Stimulated activated CD4-positive, alpha-beta T cell treated with anti-CD3 and anti-CD28 coated beads, Interleukin-1b, Interleukin-23, amount 100 ng/mL, for 4 hours (primary cell): ENCODE results near the gene TERT.

Experiments
- DNase-seq, 2 donors: peaks; one replicate each; pipeline ENCODE4 v3.0.0-alpha.2; 2020; ENCODE audit warnings: low read depth in 2 of 2

The TERT gene

DNA sequence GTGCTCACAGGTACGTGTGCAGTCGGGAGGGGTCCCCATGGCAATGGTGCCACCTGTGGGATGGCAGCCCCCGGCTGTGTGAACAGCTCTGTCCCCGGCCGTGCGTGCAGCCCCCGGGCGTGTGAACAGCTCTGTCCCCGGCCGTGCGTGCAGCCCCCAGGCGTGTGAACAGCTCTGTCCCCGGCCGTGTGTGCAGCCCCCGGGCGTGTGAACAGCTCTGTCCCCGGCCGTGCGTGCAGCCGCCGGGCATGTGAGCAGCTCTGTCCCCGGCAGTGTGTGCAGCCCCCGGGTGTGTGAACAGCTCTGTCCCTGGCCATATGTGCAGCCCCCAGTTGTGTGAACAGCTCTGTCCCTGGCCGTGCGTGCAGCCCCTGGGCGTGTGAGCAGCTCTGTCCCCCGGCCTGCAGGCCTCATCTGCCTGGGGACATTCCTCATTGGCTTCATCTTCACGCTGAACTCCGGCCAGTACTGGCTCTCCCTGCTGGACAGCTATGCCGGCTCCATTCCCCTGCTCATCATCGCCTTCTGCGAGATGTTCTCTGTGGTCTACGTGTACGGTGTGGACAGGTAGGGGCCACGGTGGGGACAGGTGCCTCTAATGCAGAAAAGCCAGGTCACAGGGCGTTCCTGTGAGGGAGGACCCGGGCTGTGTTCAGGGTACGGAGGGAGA, 75.6 kb downstream of the TERT start:
- DNase-seq: no peak

GRCh38 chr5:1218351-1219080, 76.4 kb downstream of the TERT start:
- DNase-seq: no peak

- no peak for DNase-seq
These were observed 77.2 kb downstream of the TERT start for GRCh38 chr5:1217596-1218206.

DNA sequence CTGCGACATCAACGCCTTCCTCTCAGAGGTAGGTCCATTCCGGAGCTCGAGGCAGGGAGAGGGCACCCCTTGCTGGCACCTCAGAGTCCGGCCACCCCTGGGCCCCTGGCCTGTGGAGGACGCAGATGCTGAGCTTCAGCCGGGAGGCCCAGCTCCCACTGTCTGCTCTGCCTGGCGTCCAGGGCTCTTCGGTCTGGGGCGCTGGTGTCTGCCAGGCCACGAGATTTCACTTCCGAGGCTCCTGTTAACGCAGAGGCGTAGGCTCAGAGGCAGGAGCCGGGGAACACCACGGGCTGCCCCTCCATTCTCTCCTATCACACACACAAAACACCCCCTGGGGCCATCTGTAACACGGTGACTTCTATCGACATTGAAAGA, 78.0 kb downstream of the TERT start:
- no peak for DNase-seq

GRCh38 chr5:1216211-1216917, 78.5 kb downstream of the TERT start:
- no peak for DNase-seq

DNA sequence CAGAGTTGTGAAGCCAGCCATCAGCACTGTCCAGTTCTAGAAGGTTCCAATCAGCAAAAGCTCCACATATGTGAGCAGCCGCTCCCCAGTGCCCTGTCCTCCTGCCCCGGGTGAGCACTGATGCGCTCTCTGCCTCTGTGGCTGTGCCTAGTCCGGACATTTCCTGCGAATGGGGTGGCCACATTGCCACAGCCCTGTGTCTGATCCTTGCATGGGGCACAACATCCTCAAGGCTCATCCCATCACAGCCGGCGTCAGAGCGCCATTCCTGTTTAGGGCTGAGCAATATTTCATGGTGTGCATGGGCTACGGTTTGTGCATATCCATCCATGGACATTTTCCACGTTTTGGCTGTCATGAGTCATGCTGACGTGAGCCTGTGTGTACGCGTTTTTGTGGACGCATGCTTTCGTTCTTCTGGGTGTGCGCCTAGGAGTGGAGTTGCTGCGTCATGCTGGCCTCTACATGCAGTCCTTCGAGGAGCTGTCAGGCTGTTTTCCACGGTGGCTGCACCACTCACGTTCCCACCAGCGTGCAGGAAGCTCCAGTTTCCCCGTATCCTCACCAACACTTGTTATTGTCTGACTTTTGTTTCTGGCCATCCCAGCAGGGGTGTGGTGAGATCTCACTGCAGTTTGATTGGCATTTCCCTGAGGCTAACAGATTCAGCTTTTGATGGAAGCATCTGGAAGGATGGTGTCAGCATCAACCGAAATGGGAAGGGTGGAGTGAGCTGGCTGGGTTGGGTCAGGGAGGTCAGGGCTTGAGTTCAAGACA, 79.4 kb downstream of the TERT start:
- DNase-seq: no peak

- DNase-seq: no peak
These were observed 80.0 kb downstream of the TERT start for GRCh38 chr5:1214936-1215220.

- DNase-seq: no peak
These were observed 80.5 kb downstream of the TERT start for GRCh38 chr5:1214163-1214935.

DNA sequence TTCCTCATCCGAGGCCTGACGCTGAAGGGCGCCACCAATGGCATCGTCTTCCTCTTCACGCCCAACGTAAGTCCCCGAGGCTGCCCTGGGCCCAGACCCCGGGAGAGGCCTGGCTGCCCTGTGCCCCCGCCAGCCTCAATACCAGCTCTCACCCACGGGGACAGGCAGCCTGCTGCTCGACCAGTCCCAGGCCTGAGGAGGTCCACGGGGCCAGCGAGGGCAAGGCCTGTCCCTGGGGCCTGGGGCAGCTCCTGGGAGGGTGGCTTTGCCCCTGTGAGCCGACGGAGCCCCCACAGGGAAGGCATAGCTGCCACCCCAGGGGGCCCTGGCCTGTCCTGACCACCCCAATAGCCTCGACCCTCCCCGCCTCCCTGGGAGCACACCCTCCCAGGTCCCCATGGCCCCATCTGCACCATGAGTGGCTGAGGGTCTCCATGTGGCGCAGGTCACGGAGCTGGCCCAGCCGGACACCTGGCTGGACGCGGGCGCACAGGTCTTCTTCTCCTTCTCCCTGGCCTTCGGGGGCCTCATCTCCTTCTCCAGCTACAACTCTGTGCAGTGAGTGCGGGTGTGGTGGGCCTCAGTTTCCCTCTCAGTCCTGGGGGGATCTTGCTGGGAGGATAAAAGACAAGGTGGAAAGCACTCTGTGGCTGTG, 81.2 kb downstream of the TERT start:
- no peak for DNase-seq

DNA sequence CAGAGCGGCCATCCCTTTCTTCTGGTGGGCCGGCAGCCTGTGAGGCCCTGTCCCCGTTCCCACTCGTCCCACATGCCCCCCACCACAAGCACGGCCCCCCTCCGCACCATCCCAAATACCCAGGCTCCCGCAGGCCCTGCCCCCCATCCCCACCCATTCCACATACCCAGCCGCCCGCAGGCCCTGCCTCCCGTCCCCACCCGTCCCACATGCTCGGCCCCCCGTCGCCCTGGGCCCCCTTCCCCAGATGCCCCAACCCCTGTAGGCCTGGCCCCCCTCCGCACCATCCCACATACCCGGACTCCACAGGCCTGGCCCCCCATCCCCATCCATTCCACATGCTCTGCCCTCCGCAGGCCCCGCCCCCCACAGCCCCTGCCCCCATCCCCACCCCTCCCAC, 82.0 kb downstream of the TERT start:
- DNase-seq: no peak

DNA sequence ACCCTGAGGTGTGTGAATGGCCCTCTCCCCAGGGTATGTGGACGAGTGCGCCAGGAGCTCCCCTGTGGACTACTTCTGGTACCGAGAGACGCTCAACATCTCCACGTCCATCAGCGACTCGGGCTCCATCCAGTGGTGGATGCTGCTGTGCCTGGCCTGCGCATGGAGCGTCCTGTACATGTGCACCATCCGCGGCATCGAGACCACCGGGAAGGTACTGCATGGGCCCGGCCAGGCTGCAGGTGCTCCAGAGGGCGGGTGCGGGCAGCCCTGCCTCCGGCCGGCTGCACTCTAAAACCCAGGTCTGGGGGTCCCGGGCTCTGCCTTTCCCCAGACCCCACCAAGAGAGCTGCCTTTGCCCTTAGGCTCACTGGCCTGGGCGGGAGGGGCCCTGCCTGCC, 82.6 kb downstream of the TERT start:
- DNase-seq: no peak

DNA sequence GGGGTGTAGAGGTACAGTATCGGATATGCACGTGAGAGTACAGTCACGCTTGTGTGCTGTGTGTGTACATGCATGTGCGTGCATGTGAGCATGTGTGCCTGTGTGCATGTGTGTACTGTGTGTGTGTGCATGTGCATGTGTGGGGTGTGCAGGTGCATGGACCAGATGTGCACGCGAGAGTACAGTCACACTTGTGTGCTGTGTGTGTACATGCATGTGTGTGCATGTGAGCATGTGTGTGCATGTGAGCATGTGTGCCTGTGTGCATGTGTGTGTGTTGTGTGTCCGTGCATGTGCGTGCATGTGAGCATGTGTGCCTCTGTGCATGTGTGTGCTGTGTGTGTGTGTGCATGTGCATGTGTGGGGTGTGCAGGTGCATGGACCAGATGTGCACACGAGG, 83.2 kb downstream of the TERT start:
- no peak for DNase-seq

- DNase-seq: no peak
These were observed 84.0 kb downstream of the TERT start for GRCh38 chr5:1210832-1211251.

- DNase-seq: no peak
These were observed 84.7 kb downstream of the TERT start for GRCh38 chr5:1209896-1210776.

DNA sequence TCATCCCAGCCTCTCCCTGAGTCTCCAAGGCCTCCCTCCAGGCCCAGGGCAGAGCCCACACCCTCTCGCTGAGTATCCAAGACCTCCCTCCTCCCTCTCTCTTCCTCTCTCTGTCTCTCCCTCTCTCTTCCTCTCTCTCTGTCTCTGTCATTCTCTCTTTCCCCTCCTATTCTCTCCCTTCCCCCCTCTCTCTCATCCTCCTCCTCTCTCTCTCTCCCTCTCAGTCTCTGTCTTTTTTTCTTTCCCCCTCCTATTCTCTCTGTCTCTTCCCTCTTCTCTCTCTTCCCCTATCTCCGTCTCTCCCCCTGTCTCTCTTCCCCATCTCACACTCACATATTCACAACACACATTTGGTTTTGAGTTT, 85.4 kb downstream of the TERT start:
- DNase-seq: no peak

DNA sequence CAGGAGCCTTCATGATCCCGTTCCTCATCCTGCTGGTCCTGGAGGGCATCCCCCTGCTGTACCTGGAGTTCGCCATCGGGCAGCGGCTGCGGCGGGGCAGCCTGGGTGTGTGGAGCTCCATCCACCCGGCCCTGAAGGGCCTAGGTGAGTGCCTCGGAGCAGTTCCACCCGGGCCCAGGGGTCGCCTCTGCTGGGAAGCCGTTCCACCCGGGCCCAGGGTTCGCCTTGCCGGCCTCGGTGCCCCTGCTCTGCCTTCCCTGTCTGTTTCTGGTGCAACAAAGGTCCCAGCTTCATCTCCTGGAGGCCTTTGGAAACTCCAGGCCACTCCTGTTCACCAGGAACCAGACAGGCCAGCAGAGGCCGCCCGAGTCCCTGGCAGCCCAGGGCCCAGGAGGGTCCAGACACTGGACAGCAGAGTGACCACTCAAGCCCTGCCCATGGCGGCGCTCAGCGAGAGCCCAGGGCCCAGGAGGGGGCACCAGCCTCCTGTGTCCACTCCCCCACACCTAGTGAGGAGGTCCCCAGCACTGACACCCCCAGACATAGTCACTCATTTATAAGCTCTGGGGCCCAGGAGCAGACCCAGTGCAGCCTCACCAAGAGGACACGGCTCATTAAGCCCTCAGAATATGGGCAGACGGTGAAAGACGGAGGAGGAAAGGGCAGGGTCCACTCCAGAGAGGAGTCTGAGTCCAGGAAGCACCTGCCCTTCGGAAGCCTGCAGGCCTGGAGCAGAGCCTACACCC, 86.0 kb downstream of the TERT start:
- DNase-seq: no peak

DNA sequence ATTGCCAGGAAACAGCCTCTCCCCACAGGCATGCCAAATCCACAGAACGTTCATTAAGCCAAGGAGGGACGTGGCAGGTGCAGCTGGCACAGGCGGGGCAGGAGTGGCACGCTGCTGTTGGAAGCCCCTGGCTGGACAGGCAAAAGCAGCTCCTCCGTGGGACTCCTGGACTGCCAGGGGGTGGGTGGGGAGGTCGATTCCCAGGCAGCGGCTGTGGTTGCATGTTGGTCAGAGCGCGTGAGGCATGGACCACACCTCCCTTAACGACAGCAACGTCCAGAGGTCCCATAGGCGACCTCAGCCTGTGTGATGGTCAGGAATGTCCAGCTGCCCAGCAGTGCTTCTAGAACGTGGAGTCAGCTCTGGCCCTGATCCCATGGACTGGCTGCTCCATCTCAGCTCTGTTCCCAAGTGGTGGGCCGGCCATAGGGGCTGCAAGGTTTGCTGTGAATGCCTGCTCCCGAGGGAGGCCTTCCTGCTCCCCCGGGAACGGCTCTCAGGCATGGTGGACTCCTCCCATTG, 86.6 kb downstream of the TERT start:
- DNase-seq: no peak

- DNase-seq: no peak
These were observed 87.3 kb downstream of the TERT start for GRCh38 chr5:1207555-1207954.
